ENCODE measurements around the gene D2HGDH. TPM values are rescaled to one million over a fixed set of nuclear protein-coding genes. Genes with fewer than 3 reads are reported as not detected.
"Not testable (repeated sequence)": the region's sequence is repeated elsewhere in the genome, so short reads cannot be mapped to it uniquely, and the experiment has no call there.

Gene D2HGDH
- total RNA-seq, 1 experiment from 2014 or later, result 30.7 TPM

- H3K27ac ChIP-seq (ENCODE audit: low read depth, low read length, poor library complexity, severe bottlenecking), result peak overlapping the region; percentile 98
- intact Hi-C loops (cut with micrococcal nuclease; ENCODE audit: unreplicated experiment), result no loop called here
- no peaks in the 10 kb centered on the region for H3K27me3 ChIP-seq (replicated peaks; ENCODE audit: insufficient read depth, low read depth, low read length, poor library complexity)
- POLR2A ChIA-PET (ENCODE audit: low non-redundant PET), result interaction anchor here (0.5 to 1.1 kb wide), 2 partner anchors 64 to 267 kb away, joined by 3 to 12 read pairs; no protein-coding TSS in a partner anchor
- TF ChIP-seq, protein P1, sequence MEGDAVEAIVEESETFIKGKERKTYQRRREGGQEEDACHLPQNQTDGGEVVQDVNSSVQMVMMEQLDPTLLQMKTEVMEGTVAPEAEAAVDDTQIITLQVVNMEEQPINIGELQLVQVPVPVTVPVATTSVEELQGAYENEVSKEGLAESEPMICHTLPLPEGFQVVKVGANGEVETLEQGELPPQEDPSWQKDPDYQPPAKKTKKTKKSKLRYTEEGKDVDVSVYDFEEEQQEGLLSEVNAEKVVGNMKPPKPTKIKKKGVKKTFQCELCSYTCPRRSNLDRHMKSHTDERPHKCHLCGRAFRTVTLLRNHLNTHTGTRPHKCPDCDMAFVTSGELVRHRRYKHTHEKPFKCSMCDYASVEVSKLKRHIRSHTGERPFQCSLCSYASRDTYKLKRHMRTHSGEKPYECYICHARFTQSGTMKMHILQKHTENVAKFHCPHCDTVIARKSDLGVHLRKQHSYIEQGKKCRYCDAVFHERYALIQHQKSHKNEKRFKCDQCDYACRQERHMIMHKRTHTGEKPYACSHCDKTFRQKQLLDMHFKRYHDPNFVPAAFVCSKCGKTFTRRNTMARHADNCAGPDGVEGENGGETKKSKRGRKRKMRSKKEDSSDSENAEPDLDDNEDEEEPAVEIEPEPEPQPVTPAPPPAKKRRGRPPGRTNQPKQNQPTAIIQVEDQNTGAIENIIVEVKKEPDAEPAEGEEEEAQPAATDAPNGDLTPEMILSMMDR (conservative IDR thresholded peaks at IDR 0.05; ENCODE audit: low read depth, low read length), result peak; percentile 31
- no peak for TF ChIP-seq EZH2 (IDR thresholded peaks at IDR 0.05; ENCODE audit: borderline replicate concordance, low read depth, low read length, poor library complexity, severe bottlenecking)
- H3K4me1 ChIP-seq (ENCODE audit: insufficient read depth, low read length, poor library complexity, severe bottlenecking), result peaks cover 42% of the 10 kb centered on the region
- BruUV-seq (replicated peaks), result TSS peak; percentile 16
- no peak for DNase-seq (ENCODE audit: low spot score)
- H3K36me3 ChIP-seq (ENCODE audit: insufficient read depth, low read length, poor library complexity, severe bottlenecking), result no peaks in the 10 kb centered on the region
- no peaks in the 10 kb centered on the region for H3K9me3 ChIP-seq (ENCODE audit: low read depth, low read length, poor library complexity, severe bottlenecking)
- CTCF ChIA-PET, result no interaction called here
- H3K4me3 ChIP-seq (ENCODE audit: low read depth, low read length, poor library complexity, severe bottlenecking), result peak overlapping the region; percentile 56
These were observed 70.1 kb downstream of the D2HGDH start for GRCh38 chr2:241804326-241805229.

DNA sequence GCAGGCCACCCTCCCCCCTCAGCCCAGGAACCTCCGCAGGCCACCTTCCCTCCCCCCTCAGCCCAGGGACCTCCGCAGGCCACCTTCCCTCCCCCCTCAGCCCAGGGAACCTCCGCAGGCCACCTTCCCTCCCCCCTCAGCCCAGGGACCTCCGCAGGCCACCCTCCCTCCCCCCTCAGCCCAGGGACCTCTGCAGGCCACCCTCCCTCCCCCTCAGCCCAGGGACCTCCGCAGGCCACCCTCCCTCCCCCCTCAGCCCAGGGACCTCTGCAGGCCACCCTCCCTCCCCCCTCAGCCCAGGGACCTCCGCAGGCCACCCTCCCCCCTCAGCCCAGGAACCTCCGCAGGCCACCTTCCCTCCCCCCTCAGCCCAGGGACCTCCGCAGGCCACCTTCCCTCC, 71.8 kb downstream of the D2HGDH start:
- H3K27ac ChIP-seq (ENCODE audit: low read depth, low read length, poor library complexity, severe bottlenecking); H3K27me3 ChIP-seq (replicated peaks; ENCODE audit: insufficient read depth, low read depth, low read length, poor library complexity); H3K4me3 ChIP-seq (ENCODE audit: low read depth, low read length, poor library complexity, severe bottlenecking); BruUV-seq (replicated peaks); CTCF ChIA-PET; intact Hi-C loops (cut with micrococcal nuclease; ENCODE audit: unreplicated experiment); H3K36me3 ChIP-seq (ENCODE audit: insufficient read depth, low read length, poor library complexity, severe bottlenecking); POLR2A ChIA-PET (ENCODE audit: low non-redundant PET); DNase-seq (ENCODE audit: low spot score); H3K9me3 ChIP-seq (ENCODE audit: low read depth, low read length, poor library complexity, severe bottlenecking): not testable (repeated sequence)
- H3K4me1 ChIP-seq (ENCODE audit: insufficient read depth, low read length, poor library complexity, severe bottlenecking), result peaks cover 56% of the 10 kb centered on the region

DNA sequence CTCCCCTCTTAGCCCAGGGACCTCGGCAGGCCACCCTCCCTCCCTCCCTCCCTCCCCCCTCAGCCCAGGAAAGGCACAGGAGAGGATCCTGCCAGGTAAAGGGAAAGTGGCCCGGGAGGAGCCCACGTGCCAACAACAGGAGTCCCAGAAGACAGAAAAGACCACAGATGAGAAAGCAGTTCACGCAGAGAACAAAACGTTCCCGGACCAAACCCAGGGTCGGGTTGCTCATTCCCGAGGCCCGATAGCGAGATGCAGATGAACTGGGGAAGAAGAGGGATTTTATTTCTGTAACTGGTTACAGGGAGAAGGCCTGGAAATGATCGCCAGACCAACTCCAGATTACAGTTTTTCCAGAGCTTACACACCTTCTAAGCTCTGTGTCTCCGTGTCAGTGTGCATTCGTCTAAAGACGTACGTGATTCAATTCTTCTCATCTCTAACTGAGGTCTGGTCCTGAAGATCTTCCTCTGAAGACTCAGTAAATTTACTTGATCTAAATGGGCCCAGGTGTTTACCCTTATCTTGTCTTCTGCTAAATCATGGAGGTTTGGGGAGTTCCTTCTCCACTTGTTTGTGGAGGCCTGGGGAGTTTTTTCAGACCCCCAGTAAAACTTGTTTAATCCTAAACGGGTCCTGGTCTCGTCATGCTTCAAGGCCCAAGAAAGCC, 73.8 kb downstream of the D2HGDH start:
- CTCF ChIA-PET, result no interaction called here
- peak overlapping the region; percentile 100 for H3K27ac ChIP-seq (ENCODE audit: low read depth, low read length, poor library complexity, severe bottlenecking)
- BruUV-seq (replicated peaks), result TSS peak; percentile 83
- H3K27me3 ChIP-seq (replicated peaks; ENCODE audit: insufficient read depth, low read depth, low read length, poor library complexity), result no peaks in the 10 kb centered on the region
- POLR2A ChIA-PET (ENCODE audit: low non-redundant PET), result no interaction called here
- H3K4me3 ChIP-seq (ENCODE audit: low read depth, low read length, poor library complexity, severe bottlenecking), result peak overlapping the region; percentile 27
- peaks cover 64% of the 10 kb centered on the region for H3K4me1 ChIP-seq (ENCODE audit: insufficient read depth, low read length, poor library complexity, severe bottlenecking)
- H3K9me3 ChIP-seq (ENCODE audit: low read depth, low read length, poor library complexity, severe bottlenecking), result no peaks in the 10 kb centered on the region
- intact Hi-C loops (cut with micrococcal nuclease; ENCODE audit: unreplicated experiment), result no loop called here
- TF ChIP-seq EZH2 (IDR thresholded peaks at IDR 0.05; ENCODE audit: borderline replicate concordance, low read depth, low read length, poor library complexity, severe bottlenecking), result no peak
- TF ChIP-seq, protein P1 (conservative IDR thresholded peaks at IDR 0.05; ENCODE audit: low read depth, low read length), result no peak
- no peaks in the 10 kb centered on the region for H3K36me3 ChIP-seq (ENCODE audit: insufficient read depth, low read length, poor library complexity, severe bottlenecking)
- no peak for DNase-seq (ENCODE audit: low spot score)
